Measurements from ENCODE around the gene GOLT1A.

GRCh38 chr1:204152310-204153044 is 61.3 kb downstream of the GOLT1A start:
- TF ChIP-seq POLR2A (IDR thresholded peaks at IDR 0.05; ENCODE audit: low read length) (no peak), GATA1 (IDR thresholded peaks at IDR 0.05; ENCODE audit: low read depth, low read length) (no peak)
